ENCODE data around the gene MLPH.

Gene MLPH

DNA sequence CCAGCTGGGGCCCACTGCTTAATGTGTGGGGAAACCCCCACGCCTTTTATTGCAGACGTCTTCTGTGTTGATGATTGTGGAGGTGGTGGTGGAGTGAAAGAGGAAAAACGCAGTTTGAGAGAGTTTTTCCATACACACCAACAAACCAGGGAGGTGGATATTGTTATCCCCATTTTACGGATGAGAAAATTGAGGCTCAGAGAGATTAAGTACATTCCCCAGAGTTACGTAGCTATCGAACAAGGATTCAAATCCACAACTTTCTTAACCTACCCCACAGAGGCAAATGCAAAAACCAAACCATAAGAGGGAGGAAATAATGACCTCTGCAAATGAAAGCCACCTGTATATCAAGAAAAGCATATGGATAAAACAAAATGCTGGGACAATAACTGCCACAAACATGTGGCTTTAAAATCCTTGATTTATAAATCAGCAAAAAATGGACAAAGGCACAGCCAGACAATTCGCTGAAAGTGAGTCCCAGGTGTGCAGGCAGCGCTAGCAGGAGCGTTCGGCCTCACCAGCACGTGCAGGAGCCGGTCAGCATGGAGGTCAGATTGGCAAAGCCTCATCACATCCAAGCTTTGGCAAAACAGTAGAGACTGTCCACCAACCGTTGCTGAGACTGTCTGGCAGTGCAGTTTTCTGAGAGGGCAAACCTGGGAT is 116.1 kb downstream of the MLPH start:
- DNase-seq (ENCODE audit: low spot score): no peak

DNA sequence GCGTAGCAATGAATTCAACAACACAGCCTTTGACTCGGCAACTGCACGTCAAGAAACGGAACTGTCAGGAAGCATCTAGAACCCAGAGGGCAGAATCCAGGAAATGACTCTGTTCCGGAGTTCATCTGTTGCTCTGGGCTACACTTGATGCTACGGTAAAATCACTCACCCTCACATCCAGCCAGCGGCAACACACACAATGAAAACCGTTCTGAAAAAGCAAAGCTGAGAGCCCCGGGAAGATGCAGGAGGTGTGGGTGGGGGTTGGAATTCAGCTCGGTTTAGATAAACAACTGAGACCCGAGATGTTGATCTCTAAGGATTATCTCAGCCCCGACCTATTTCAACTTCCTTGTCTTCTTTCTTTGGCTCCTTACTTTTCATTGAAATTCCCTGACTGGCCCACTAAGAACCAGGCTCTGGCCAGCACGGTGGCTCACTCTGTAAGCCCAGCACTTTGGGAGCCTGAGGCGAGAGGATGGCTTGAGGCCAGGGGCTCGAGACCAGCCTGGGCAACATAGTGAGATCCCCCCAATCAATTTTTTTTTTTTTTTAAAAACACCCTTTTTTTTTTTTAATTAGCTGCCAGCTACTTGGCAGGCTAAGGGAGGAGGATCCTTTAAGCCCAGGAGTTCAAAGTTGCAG is 116.8 kb downstream of the MLPH start:
- DNase-seq (ENCODE audit: low spot score): peak; percentile 55

DNA sequence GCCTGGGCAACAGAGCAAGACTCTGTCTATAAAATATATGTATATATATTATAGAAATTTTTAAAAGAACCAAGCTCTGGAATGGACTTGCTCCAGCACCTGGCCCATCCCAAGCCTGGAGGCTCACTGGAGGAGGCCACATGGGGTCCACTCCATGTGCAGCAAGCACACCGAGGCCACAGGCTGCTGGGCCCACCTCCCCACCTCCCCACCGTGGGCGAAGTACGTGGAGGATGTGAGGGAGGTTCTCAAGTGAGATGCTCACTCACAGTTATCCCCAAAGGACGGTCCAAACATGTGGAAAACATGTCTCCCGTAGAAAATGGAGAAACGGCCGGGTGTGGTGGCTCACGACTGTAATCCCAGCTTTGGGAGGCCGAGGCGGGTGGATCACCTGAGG is 117.3 kb downstream of the MLPH start:
- DNase-seq (ENCODE audit: low spot score): no peak
